ENCODE measurements around the gene PLCB4. TPM values are rescaled to one million over a fixed set of nuclear protein-coding genes. Genes with fewer than 3 reads are reported as not detected.

The PLCB4 gene
- total RNA-seq, 4 donors from 2014 or later, result 6.3 to 24.5 (median 10.4) TPM

DNA sequence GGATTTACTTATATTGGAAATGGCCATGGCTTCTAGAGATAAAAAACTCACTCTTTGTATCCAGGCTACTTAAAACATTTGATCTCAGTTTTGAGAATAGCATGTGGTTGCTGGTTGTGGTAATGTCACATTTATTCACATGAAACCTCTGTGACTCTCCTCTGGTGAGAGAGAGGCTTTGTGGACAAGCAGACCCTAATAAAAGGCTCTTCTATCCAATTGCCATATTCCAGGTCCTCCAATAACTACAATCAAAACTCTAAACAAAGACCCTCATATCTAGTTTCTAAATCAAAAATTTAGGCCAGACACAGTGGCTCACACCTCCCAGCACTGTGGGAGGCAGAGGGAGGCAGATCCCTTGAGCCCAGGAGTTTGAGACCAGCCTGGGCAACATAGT, 269.2 kb downstream of the PLCB4 start:
- Histone ChIP-seq H3K4me3 (no peak overlapping the region), H3K36me3 (no peaks in the 10 kb centered on the region), H3K27me3 (no peaks in the 10 kb centered on the region), H3K9me3 (no peaks in the 10 kb centered on the region), H3K27ac (no peak overlapping the region), H3K4me1 (no peaks in the 10 kb centered on the region)
- no peak for DNase-seq (ENCODE audit: low spot score in 2 of 2)
- TF ChIP-seq EP300 (IDR thresholded peaks at IDR 0.05), result no peak
- TF ChIP-seq POLR2A (IDR thresholded peaks at IDR 0.05), result no peak
- TF ChIP-seq, protein P1, sequence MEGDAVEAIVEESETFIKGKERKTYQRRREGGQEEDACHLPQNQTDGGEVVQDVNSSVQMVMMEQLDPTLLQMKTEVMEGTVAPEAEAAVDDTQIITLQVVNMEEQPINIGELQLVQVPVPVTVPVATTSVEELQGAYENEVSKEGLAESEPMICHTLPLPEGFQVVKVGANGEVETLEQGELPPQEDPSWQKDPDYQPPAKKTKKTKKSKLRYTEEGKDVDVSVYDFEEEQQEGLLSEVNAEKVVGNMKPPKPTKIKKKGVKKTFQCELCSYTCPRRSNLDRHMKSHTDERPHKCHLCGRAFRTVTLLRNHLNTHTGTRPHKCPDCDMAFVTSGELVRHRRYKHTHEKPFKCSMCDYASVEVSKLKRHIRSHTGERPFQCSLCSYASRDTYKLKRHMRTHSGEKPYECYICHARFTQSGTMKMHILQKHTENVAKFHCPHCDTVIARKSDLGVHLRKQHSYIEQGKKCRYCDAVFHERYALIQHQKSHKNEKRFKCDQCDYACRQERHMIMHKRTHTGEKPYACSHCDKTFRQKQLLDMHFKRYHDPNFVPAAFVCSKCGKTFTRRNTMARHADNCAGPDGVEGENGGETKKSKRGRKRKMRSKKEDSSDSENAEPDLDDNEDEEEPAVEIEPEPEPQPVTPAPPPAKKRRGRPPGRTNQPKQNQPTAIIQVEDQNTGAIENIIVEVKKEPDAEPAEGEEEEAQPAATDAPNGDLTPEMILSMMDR (IDR thresholded peaks at IDR 0.05), result no peak
- no peak for TF ChIP-seq POLR2AphosphoS5 (IDR thresholded peaks at IDR 0.05)

DNA sequence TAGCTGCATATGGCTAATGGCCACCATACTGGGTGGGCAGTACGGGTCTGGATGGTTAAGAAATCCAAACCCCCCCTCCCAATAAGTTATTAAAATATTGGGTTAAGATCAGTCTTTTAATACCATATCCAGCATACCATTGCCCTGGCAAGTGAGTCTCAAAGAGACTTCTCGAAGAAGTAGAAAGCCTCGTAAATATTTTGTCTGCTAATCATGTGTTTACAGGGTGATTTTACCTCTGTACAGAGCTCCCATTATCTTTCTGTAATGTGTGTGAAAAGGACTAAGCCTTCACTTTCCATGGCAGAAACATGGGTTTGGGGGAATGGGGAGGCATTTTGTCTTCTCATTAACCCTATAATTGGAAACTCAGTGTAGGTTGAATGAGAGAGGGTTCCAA, 270.8 kb downstream of the PLCB4 start:
- TF ChIP-seq POLR2AphosphoS5 (IDR thresholded peaks at IDR 0.05) (no peak), EP300 (IDR thresholded peaks at IDR 0.05) (no peak), POLR2A (IDR thresholded peaks at IDR 0.05) (no peak)
- TF ChIP-seq, protein P1 (IDR thresholded peaks at IDR 0.05), result no peak
- WGBS, result 95% methylated on average over 3 of the region's 3 CpGs
- H3K4me3 ChIP-seq, result no peak overlapping the region
- H3K27ac ChIP-seq, result no peak overlapping the region
- H3K4me1 ChIP-seq, result no peaks in the 10 kb centered on the region
- H3K9me3 ChIP-seq, result no peaks in the 10 kb centered on the region
- no peak for DNase-seq (ENCODE audit: low spot score in 2 of 2)
- H3K27me3 ChIP-seq, result no peaks in the 10 kb centered on the region
- H3K36me3 ChIP-seq, result no peaks in the 10 kb centered on the region

DNA sequence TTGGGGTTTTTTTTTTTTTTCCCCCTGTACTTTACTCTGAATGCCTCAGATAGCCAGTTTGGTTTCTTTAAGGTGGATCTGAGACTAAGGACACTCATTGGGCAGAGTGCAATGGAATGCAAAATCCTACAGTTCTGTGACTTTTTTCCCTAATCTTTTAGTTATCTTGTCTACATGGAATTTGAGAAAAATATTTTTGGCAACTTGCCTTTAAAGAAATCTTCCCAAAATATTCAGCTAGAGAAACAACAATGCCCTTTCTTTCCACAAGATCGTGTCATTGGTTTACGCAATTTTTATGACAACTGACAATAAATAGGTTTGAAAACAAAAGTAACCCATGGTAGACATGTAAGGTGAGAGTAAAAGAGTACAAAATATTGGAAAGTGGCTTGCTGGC, 273.8 kb downstream of the PLCB4 start:
- Histone ChIP-seq H3K9me3 (no peaks in the 10 kb centered on the region), H3K4me3 (no peak overlapping the region), H3K4me1 (no peaks in the 10 kb centered on the region), H3K27ac (no peak overlapping the region), H3K36me3 (no peaks in the 10 kb centered on the region), H3K27me3 (no peaks in the 10 kb centered on the region)
- WGBS, result 62% methylated on average over 2 of the region's 2 CpGs
- TF ChIP-seq POLR2A (IDR thresholded peaks at IDR 0.05), result no peak
- no peak for TF ChIP-seq EP300 (IDR thresholded peaks at IDR 0.05)
- TF ChIP-seq POLR2AphosphoS5 (IDR thresholded peaks at IDR 0.05), result no peak
- TF ChIP-seq, protein P1 (IDR thresholded peaks at IDR 0.05), result no peak
- no peak for DNase-seq (ENCODE audit: low spot score in 2 of 2)

DNA sequence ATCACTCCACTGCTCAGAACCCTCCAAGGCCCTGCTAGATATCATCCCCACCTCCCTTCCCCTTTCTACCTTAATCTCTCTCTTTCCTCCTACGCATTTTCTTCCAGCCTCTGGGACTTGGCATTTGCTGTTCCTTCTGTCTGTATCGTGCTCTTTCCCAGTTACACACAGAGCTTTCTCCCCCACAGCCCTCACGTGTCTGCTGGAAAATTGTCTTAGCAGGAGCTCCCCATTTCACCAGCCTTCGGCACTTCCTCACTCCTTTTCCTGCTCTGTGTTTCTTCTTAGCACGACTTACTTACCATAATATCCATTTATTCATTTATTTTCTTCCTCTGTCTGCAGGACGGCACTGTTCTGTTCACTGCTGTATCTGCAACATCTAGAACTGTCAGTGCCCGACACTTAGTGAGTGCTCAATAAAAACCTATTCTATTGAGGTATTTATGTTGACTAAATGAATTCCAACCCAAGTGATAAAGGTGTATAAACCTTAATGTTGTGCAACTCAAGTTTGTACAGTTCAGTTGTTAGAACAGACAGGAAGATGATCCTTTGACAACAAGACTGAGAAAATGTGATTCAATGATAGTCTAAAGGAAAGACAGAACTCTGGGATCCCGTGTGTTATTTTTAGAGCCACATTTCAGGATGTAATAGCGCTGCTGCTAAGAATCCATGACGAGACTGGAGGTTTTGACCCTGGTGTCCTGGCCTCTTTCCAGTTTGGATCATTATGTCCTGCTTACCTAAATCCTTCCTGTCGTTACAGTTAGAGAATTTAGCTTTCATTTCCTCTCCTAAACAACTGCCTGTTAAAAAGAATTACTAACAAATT, 275.4 kb downstream of the PLCB4 start:
- no peaks in the 10 kb centered on the region for H3K27me3 ChIP-seq
- no peak for TF ChIP-seq EP300 (IDR thresholded peaks at IDR 0.05)
- TF ChIP-seq, protein P1 (IDR thresholded peaks at IDR 0.05), result no peak
- no peak for TF ChIP-seq POLR2AphosphoS5 (IDR thresholded peaks at IDR 0.05)
- TF ChIP-seq POLR2A (IDR thresholded peaks at IDR 0.05), result no peak
- H3K4me3 ChIP-seq, result no peak overlapping the region
- H3K27ac ChIP-seq, result peak overlapping the region; percentile 5
- DNase-seq (ENCODE audit: low spot score in 2 of 2), result no peak
- H3K36me3 ChIP-seq, result no peaks in the 10 kb centered on the region
- H3K4me1 ChIP-seq, result no peaks in the 10 kb centered on the region
- 57% methylated on average over 11 of the region's 11 CpGs for WGBS
- no peaks in the 10 kb centered on the region for H3K9me3 ChIP-seq

DNA sequence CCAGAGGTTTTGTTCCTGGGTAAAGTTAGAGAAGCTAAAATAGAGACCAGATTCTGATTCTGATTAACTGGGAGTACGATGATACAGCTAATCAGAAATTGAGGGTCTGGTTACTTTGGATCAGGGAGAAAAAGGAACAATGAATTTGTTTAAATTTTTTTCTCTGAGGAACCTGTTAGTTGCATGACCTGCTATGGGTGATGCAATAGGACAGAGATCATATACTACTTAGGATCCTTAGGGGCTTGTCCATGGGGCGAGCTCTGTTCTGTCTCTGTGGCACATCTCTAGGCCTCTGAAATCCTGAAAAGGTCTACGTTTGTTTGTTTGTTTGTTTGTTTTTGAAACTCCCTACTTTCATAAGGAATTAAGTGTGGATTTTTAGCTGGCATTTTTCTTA, 279.4 kb downstream of the PLCB4 start:
- no peak for DNase-seq (ENCODE audit: low spot score in 2 of 2)
- Histone ChIP-seq H3K36me3 (no peaks in the 10 kb centered on the region), H3K4me1 (peaks cover 3% of the 10 kb centered on the region), H3K27me3 (no peaks in the 10 kb centered on the region), H3K27ac (no peak overlapping the region), H3K9me3 (no peaks in the 10 kb centered on the region), H3K4me3 (no peak overlapping the region)
- WGBS, result 67% methylated on average over 3 of the region's 3 CpGs
- no peak for TF ChIP-seq POLR2A (IDR thresholded peaks at IDR 0.05)
- TF ChIP-seq, protein P1 (IDR thresholded peaks at IDR 0.05), result no peak
